NT2/D1 (cell line): ENCODE data around the gene TECPR2.

Source experiments
- SUZ12 ChIP-seq: IDR thresholded peaks from 2 replicates; pipeline ENCODE4 v1.6.1; 2011; ENCODE audit not compliant: insufficient read length, insufficient read depth; ENCODE audit errors: extremely low read depth
- ZNF274 ChIP-seq: IDR thresholded peaks from 2 replicates; pipeline ENCODE4 v1.6.1; 2011; ENCODE audit warnings: mild to moderate bottlenecking, low read depth, low read length

GRCh38 chr14:102492531-102492910, 129.8 kb downstream of the TECPR2 start:
- TF ChIP-seq ZNF274 (no peak), SUZ12 (no peak)
